Thymus (tissue), 11 donors: ENCODE measurements around the gene ZBTB16. TPM values are rescaled to one million over a fixed set of nuclear protein-coding genes. Genes with fewer than 3 reads are reported as not detected.

ENCODE experiments used
- DNase-seq, 9 donors: peaks; one replicate each; pipeline ENCODE4 v3.0.0-alpha.2; 2013; ENCODE audit warnings: low spot score in 9 of 9, low read depth in 6 of 9, missing footprints in 1 of 9
- H3K27ac ChIP-seq, 2 donors: one replicate each; pipeline ENCODE4 v1.5.1; 2013; ENCODE audit warnings: control low read depth in 1 of 2, low read depth in 1 of 2, low read length in 1 of 2, mild to moderate bottlenecking in 1 of 2, moderate library complexity in 1 of 2
- H3K27me3 ChIP-seq, 2 donors: one replicate each; pipeline ENCODE4 v1.5.1; 2013; ENCODE audit warnings: low read length in 1 of 2; ENCODE audit not compliant: control insufficient read depth in 2 of 2, insufficient read depth in 1 of 2
- H3K36me3 ChIP-seq, 2 donors: one replicate each; pipeline ENCODE4 v1.5.1; 2013; ENCODE audit warnings: low read length in 1 of 2, mild to moderate bottlenecking in 1 of 2, moderate library complexity in 1 of 2; ENCODE audit not compliant: control insufficient read depth in 2 of 2, insufficient read depth in 2 of 2
- H3K4me1 ChIP-seq, 2 donors: one replicate each; pipeline ENCODE4 v1.5.1; 2013; ENCODE audit warnings: low read length in 2 of 2; ENCODE audit not compliant: control insufficient read depth in 2 of 2, insufficient read depth in 2 of 2
- H3K4me3 ChIP-seq, 2 donors: one replicate each; pipeline ENCODE4 v1.5.1; 2013; ENCODE audit warnings: low read length in 2 of 2, control low read depth in 1 of 2, mild to moderate bottlenecking in 1 of 2
- H3K9me3 ChIP-seq, 2 donors: one replicate each; pipeline ENCODE4 v1.5.1; 2013; ENCODE audit warnings: low read length in 1 of 2, mild to moderate bottlenecking in 1 of 2; ENCODE audit not compliant: control insufficient read depth in 2 of 2, insufficient read depth in 1 of 2
- WGBS: extraction: QIAGEN DNeasy Blood & Tissue Kit; methylation state at CpG from one replicate; pipeline ENCODE4 v1.1.7; 2013; 5-methylcytosine and 5-hydroxymethylcytosine counted together
- polyA plus RNA-seq: library from polyadenylated mRNA; stranded (reverse); fragments of 200-250 nt; gene quantifications from one replicate; pipeline ENCODE4 v1.2.3, GENCODE V29; 2013
- total RNA-seq: library from RNA; stranded (reverse); fragments of 120-200 nt; gene quantifications from one replicate; pipeline ENCODE4 v1.2.4, GENCODE V29; 2013
- donor health status: healthy.

The ZBTB16 gene
- total and polyA plus RNA-seq, 2 donors = 5.7 to 21.5 TPM

DNA sequence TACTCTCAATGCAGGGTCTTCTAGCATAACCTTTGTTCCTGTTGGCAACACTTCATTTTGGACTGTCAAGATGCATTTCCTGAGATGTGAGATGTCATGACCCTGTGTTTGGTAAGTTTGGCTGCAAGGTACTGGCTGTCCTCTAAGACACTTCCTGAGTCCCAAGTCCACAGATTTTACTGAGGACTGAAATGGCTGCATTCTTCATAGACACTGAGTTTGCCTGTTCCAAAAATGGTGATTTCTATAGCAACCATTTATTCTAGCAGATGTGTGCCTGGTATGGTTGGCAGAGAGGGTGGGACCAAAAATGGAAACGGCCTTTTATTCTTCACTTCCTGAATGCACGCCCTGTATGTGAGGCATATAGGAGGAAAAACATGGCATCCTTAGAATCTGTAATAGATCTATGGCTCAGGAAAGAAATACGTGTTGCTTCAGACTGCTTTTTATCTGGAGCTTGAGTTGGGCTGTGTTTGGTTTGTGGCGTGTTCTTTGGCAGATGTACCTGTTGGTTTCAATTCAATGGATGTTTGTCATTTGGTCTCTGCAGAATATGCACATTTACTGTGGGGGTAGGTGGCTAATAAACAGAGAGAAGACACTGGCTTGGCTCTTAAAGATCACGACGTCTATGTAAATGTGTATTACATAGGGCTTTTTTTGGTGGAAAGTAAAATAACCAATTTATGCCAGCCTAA, 62.4 kb downstream of the ZBTB16 start:
- 92% methylated on average over 6 of the region's 6 CpGs for WGBS
- H3K4me1 ChIP-seq = peaks cover 2 to 18% of the 10 kb centered on the region in 2 donors
- no peak for DNase-seq

DNA sequence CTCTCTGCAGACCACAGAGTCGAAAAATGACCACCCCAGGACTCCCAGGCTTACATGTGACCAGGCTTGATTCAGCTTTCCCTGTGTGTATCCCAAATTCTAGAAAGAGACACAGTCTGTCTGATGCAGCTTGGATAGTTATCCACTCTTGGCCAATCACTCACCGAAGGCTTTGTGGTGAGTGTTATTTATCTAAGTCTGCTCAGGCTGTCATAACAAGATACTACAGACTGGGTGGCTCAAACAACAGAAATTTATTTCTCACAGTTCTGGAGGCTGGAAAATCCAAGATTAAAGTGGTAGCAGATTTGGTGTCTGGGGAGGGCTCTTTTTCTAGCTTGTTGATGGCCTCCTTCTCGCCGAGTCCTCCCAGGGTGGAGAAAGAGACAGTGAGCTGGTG, 63.2 kb downstream of the ZBTB16 start:
- Histone ChIP-seq H3K36me3 (no peaks in the 10 kb centered on the region), H3K4me3 (no peak overlapping the region), H3K27me3 (no peaks in the 10 kb centered on the region), H3K9me3 (no peaks in the 10 kb centered on the region), H3K4me1 (peaks cover 2 to 13% of the 10 kb centered on the region in 2 donors), H3K27ac (no peak overlapping the region)
- no peak for DNase-seq
- WGBS = 97% methylated on average over 4 of the region's 4 CpGs

More for the DNA sequence above, 62.4 kb downstream of the ZBTB16 start:
- Histone ChIP-seq H3K9me3 (no peaks in the 10 kb centered on the region), H3K4me3 (no peak overlapping the region), H3K27me3 (no peaks in the 10 kb centered on the region), H3K27ac (no peak overlapping the region), H3K36me3 (no peaks in the 10 kb centered on the region)

DNA sequence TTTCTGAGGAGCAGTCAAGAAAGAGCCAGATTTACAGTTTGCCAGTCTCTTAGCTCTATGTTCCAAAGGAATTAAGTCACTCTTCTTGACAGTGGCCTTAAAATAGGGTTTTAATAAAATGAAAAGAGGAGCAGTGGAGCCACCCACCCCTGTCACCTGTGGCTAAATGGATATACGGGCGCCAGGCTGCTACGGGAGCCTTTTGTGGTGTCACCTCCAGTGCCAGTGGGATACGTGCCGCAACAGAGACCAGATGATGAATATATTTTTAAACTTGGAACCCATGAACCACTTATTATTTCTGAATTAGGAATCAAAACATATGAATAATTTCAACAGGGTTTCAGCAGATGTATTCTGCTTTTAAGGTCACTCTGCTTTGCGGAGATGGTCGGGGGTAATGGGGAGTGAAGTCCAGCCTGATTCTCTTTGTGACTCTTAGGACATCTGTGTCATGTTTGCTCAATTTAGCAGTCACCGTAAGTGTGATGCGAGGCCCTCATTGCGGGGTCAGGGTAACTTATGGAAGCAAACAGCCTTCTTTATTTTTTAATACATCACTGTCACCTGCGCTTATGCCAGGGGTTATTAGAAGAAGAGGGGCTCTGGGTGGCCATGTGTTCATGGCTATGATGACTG, 64.3 kb downstream of the ZBTB16 start:
- Histone ChIP-seq H3K4me3 (no peak overlapping the region), H3K27ac (no peak overlapping the region), H3K9me3 (no peaks in the 10 kb centered on the region), H3K4me1 (peaks cover 2 to 22% of the 10 kb centered on the region in 2 donors), H3K36me3 (no peaks in the 10 kb centered on the region), H3K27me3 (no peaks in the 10 kb centered on the region)
- WGBS = 98% methylated on average over 11 of the region's 11 CpGs
- no peak for DNase-seq

DNA sequence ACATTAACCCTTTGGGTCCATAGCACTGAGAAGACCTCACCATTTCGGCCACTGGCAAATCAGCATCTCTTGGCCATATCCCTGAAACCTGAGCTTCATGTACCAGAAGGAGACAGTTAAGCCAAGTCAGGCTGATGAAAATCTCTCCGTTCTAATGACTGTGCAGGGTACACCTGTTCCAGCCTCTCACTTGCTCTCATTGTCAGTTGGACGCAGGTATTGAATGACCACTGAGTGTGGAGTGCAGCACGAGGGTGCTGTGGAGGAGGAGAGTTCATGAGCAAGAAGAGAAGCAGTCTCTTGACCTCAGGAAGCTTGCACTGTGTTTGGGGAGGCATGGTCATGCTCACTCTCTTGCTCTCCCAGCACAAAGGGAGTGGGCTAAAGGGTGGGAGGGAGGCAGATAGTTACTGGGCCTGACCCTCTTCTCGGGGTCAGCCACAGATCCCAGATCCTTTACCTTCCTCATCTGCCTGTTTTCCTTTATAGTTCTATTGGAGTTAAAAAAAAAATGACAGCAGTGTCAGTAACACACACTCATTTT, 65.2 kb downstream of the ZBTB16 start:
- Histone ChIP-seq H3K36me3 (no peaks in the 10 kb centered on the region), H3K9me3 (no peaks in the 10 kb centered on the region), H3K4me3 (no peak overlapping the region), H3K27me3 (no peaks in the 10 kb centered on the region), H3K27ac (no peak overlapping the region), H3K4me1 (peaks cover 2 to 26% of the 10 kb centered on the region in 2 donors)
- 94% methylated on average over 5 of the region's 5 CpGs for WGBS
- DNase-seq = no peak

DNA sequence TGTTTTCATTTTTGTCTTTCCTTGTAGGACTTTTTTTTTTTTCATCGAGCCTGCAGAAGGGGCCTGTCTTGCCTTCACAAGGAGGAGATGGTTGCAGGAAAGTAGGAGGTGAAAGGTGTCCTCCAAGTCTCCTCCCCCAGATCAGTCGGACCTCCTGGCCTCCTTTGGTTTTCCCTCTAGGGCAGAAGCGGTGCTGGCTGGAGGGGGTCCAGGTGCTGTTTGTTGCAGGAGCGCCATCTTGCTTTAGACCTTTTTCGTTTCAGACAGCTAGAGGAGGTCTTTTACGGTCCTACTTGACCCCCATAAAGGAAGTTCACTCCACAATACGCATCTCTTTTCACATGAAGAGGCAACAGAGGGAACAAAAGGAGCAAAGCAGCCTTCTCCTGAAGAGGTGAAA, 66.0 kb downstream of the ZBTB16 start:
- Histone ChIP-seq H3K27ac (no peak overlapping the region), H3K9me3 (no peaks in the 10 kb centered on the region), H3K27me3 (no peaks in the 10 kb centered on the region), H3K4me1 (peaks cover 2 to 35% of the 10 kb centered on the region in 2 donors), H3K36me3 (no peaks in the 10 kb centered on the region), H3K4me3 (no peak overlapping the region)
- WGBS = 95% methylated on average over 7 of the region's 7 CpGs
- DNase-seq = no peak

DNA sequence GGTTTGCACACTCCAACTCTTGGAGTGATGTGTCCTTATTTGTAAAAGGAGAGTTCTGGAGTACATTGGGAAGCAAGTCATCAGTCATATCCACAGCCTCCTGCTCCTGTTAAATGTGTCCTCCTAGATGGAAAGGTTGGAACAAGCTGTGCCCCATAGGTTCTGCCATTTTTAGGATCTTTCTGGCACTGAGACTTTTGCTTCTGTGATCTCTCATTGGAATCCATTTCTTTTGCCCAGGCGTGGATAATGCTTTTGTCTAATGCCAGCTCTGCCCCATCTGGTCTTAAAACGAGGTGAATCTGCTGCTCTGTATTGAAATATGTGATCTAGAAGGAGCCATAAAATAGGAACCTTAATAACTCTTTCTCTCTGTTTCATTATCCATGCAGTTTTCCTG, 66.4 kb downstream of the ZBTB16 start:
- DNase-seq = no peak
- H3K27me3 ChIP-seq = no peaks in the 10 kb centered on the region
- H3K36me3 ChIP-seq = no peaks in the 10 kb centered on the region
- no peak overlapping the region for H3K4me3 ChIP-seq
- no peak overlapping the region for H3K27ac ChIP-seq
- H3K9me3 ChIP-seq = no peaks in the 10 kb centered on the region
- WGBS = 97% methylated on average over 2 of the region's 2 CpGs
- peaks cover 2 to 38% of the 10 kb centered on the region in 2 donors for H3K4me1 ChIP-seq

DNA sequence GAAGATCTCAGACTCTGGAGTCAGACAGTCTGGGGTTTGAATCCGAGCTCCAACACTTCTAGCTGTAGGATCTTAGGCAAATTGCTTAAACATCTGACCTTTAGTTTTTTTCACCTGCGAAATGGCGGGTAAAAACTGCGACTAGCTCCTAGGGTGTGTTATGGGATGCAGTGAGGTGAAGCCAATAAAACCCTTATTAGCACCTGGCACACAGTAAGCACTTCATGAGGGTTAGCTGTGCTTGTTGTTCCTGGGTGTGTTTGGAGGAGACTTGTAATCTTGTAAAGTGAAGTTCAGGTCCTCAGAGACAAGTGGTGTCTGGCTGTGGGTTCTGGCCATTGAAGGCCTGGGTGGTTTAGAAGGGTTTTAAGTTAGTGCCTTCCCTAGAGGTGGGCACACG, 68.9 kb downstream of the ZBTB16 start:
- Histone ChIP-seq H3K9me3 (peaks cover 0 to 8% of the 10 kb centered on the region in 2 donors), H3K4me3 (no peak overlapping the region), H3K36me3 (no peaks in the 10 kb centered on the region), H3K27ac (no peak overlapping the region), H3K4me1 (peaks cover 0 to 43% of the 10 kb centered on the region in 2 donors), H3K27me3 (no peaks in the 10 kb centered on the region)
- DNase-seq = no peak
- 96% methylated on average over 5 of the region's 5 CpGs for WGBS

DNA sequence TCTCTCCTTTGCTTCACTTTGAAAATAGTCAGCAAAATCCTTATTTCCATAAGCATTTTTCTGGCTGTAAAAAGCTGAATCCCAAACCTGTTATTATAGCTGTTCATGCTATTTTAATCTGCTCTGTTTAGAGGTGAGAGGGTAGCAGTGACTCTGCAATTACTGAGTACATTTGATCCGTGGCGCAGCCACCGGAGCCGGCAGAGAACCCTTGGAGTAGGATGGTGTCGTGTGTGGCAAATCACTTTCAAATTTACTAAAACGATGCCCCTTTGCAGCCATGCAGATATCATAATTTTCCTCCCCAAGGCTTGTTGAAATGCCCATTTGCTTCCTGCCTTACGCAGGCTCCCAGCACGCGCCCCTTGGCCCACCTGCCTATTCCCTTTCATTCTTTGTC, 69.6 kb downstream of the ZBTB16 start:
- Histone ChIP-seq H3K27ac (no peak overlapping the region), H3K9me3 (peaks cover 0 to 8% of the 10 kb centered on the region in 2 donors), H3K27me3 (no peaks in the 10 kb centered on the region), H3K4me3 (no peak overlapping the region), H3K4me1 (peaks cover 0 to 50% of the 10 kb centered on the region in 2 donors), H3K36me3 (no peaks in the 10 kb centered on the region)
- 96% methylated on average over 9 of the region's 9 CpGs for WGBS
- DNase-seq = no peak

DNA sequence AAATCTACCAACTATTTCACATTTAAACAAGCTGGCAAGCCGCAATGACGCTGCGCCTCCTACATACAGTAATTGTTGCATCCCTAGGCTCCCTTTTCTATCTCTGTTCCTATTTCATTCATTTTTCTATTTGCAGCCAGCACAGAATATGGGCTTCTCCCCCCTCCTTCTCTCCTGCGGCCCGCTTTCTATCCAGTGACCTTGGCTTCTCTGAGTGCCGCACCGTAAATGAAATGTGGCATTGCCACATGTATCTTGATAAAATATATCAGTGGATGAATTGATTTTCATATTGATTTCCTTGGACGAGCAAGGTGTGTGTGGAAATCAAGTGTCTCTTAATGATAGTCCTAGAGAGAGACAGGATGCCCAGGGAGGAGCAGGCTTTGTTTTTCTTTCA, 70.2 kb downstream of the ZBTB16 start:
- Histone ChIP-seq H3K36me3 (no peaks in the 10 kb centered on the region), H3K27me3 (no peaks in the 10 kb centered on the region), H3K4me1 (peaks cover 0 to 54% of the 10 kb centered on the region in 2 donors), H3K27ac (no peak overlapping the region), H3K9me3 (peaks cover 0 to 8% of the 10 kb centered on the region in 2 donors), H3K4me3 (no peak overlapping the region)
- 86% methylated on average over 8 of the region's 8 CpGs for WGBS
- DNase-seq = no peak
